A673 (cell line): Measurements from ENCODE around the gene EDAR. TPM values are rescaled to one million over a fixed set of nuclear protein-coding genes. Genes with fewer than 3 reads are reported as not detected.

Experiments used
- BruUV-seq: library from RNA; stranded (reverse); fragments of 400-500 nt; replicated peaks from 2 replicates; lab custom pipeline; 2021; lab: Mats Ljungman, UMichigan
- CTCF ChIA-PET: fragments of 300-600 bp; sonication (Branson Sonifier 250); formaldehyde crosslinking; loops from one replicate; lab custom pipeline; 2022; ENCODE audit warnings: antibody characterized with exemption; lab: Charles Lee
- POLR2A ChIA-PET: fragments of 300-600 bp; sonication (Branson Sonifier 250); formaldehyde crosslinking; loops from one replicate; lab custom pipeline; 2022; ENCODE audit warnings: antibody characterized with exemption; ENCODE audit not compliant: low non-redundant PET; lab: Charles Lee
- DNase-seq: peaks from one replicate; pipeline ENCODE4 v3.0.0-alpha.2; 2015; ENCODE audit warnings: low spot score
- H3K27ac ChIP-seq: fragments of 200-600 bp; sonication (generic); 2 replicates; pipeline ENCODE4 v1.5.1; 2016; ENCODE audit warnings: mixed run types, low read depth, mild to moderate bottlenecking, mixed read lengths, antibody characterized with exemption, low read length; ENCODE audit not compliant: poor library complexity, severe bottlenecking
- H3K27me3 ChIP-seq: fragments of 200-600 bp; sonication (generic); replicated peaks from 2 replicates; pipeline ENCODE4 v1.6.1; 2017; ENCODE audit warnings: mixed run types, low read depth, mild to moderate bottlenecking, mixed read lengths, antibody characterized with exemption, low read length; ENCODE audit not compliant: insufficient read depth, poor library complexity
- H3K36me3 ChIP-seq: fragments of 200-600 bp; sonication (generic); 2 replicates; pipeline ENCODE4 v1.6.1; 2016; ENCODE audit warnings: mixed run types, mild to moderate bottlenecking, mixed read lengths, antibody characterized with exemption, low read length; ENCODE audit not compliant: insufficient read depth, poor library complexity, severe bottlenecking
- H3K4me1 ChIP-seq: fragments of 200-600 bp; sonication (generic); 2 replicates; pipeline ENCODE4 v1.6.1; 2017; ENCODE audit warnings: mixed run types, mild to moderate bottlenecking, mixed read lengths, antibody characterized with exemption, low read length; ENCODE audit not compliant: insufficient read depth, poor library complexity, severe bottlenecking
- H3K4me3 ChIP-seq: fragments of 200-600 bp; sonication (generic); 2 replicates; pipeline ENCODE4 v1.5.1; 2016; ENCODE audit warnings: low read depth, mixed run types, mild to moderate bottlenecking, mixed read lengths, low read length; ENCODE audit not compliant: poor library complexity, severe bottlenecking
- H3K9me3 ChIP-seq: fragments of 200-600 bp; sonication (generic); 2 replicates; pipeline ENCODE4 v1.6.1; 2016; ENCODE audit warnings: mixed run types, low read depth, mild to moderate bottlenecking, mixed read lengths, antibody characterized with exemption, low read length; ENCODE audit not compliant: poor library complexity, severe bottlenecking
- CTCF ChIP-seq: fragments of 300-800, 200-600 bp; sonication (generic); conservative IDR thresholded peaks from 2 replicates; pipeline ENCODE4 v1.5.1; 2017; ENCODE audit warnings: low read depth, mild to moderate bottlenecking, antibody characterized with exemption, low read length, moderate library complexity, mixed read lengths
- EZH2 ChIP-seq: fragments of 200-600 bp; sonication (generic); IDR thresholded peaks from 2 replicates; pipeline ENCODE4 v1.6.1; 2017; ENCODE audit warnings: borderline replicate concordance, low read depth, mild to moderate bottlenecking, mixed read lengths, antibody characterized with exemption, low read length; ENCODE audit not compliant: poor library complexity, severe bottlenecking
- intact Hi-C: fragments of 100-400 bp; cut with micrococcal nuclease; formaldehyde crosslinking; loops from one replicate; pipeline ENCODE4 v1.10.0; 2022; ENCODE audit not compliant: unreplicated experiment
- total RNA-seq: library from RNA; stranded (reverse); gene quantifications from 2 replicates; pipeline ENCODE4 v1.2.3, GENCODE V29; 2021

Gene EDAR
- total RNA-seq, 1 experiment from 2014 or later, result not detected

DNA sequence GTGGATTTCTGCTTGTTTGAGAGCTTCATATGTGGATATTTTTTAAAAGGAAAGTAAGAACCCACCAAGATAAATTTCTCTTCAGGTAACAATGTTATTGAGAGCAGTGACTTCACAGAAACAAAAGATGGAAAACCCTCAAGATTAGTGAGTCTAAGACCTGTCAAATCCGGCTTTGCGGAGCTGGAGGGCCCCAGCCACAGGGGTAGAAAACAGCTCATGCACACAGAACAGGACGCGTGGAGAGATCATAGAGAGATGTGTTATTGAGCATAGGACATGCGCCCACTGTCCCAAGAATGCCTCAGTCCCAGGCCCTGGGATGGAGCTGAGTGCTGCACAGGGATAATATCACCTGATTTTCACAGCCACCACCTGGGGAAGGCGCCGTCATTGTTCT is 21.3 kb downstream of the EDAR start:
- Histone ChIP-seq H3K9me3 (no peaks in the 10 kb centered on the region), H3K36me3 (no peaks in the 10 kb centered on the region), H3K4me1 (no peaks in the 10 kb centered on the region), H3K27me3 (no peaks in the 10 kb centered on the region), H3K4me3 (no peak overlapping the region), H3K27ac (no peak overlapping the region)
- BruUV-seq, result no TSS peak
- no peak for TF ChIP-seq EZH2
- no peak for DNase-seq
- intact Hi-C loops, result no loop called here
- ChIA-PET POLR2A (no interaction called here), CTCF (no interaction called here)

- Histone ChIP-seq H3K4me3 (no peak overlapping the region), H3K27ac (no peak overlapping the region), H3K4me1 (no peaks in the 10 kb centered on the region), H3K27me3 (no peaks in the 10 kb centered on the region), H3K36me3 (no peaks in the 10 kb centered on the region), H3K9me3 (no peaks in the 10 kb centered on the region)
- TF ChIP-seq CTCF, result no peak
- POLR2A ChIA-PET, result no interaction called here
- BruUV-seq, result no TSS peak
- DNase-seq, result no peak
- CTCF ChIA-PET, result no interaction called here
- intact Hi-C loops, result no loop called here
These were observed 23.3 kb downstream of the EDAR start for GRCh38 chr2:108965540-108966289.

DNA sequence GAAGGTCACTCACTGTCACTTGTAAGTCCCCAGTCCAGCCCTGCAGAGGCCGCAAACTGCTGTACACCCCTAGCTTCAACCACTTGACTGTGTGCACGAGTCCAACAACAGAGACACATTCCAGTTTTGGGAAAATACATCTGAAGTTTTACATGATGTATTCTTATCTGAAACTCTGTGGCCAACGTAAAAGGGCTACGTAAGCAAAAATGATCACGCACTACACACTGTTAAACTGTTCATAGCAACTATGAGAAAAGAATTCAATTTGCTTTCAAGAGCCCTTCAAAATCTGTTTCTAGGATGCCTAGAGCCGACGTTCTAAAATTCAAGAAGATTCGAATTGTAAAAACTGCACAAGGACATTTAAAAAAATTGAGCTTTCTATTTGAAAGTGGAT is 26.0 kb downstream of the EDAR start:
- CTCF ChIA-PET, result no interaction called here
- no peak overlapping the region for H3K4me3 ChIP-seq
- BruUV-seq, result no TSS peak
- H3K27ac ChIP-seq, result no peak overlapping the region
- H3K9me3 ChIP-seq, result no peaks in the 10 kb centered on the region
- POLR2A ChIA-PET, result no interaction called here
- H3K4me1 ChIP-seq, result peaks cover under 1% of the 10 kb centered on the region
- TF ChIP-seq CTCF (no peak), EZH2 (no peak)
- intact Hi-C loops, result no loop called here
- no peaks in the 10 kb centered on the region for H3K27me3 ChIP-seq
- no peak for DNase-seq
- H3K36me3 ChIP-seq, result no peaks in the 10 kb centered on the region

GRCh38 chr2:108961796-108962195 is 27.2 kb downstream of the EDAR start:
- TF ChIP-seq EZH2 (no peak), CTCF (no peak)
- ChIA-PET CTCF (no interaction called here), POLR2A (no interaction called here)
- Histone ChIP-seq H3K4me1 (peaks cover 9% of the 10 kb centered on the region), H3K27ac (no peak overlapping the region), H3K4me3 (no peak overlapping the region), H3K9me3 (no peaks in the 10 kb centered on the region), H3K27me3 (no peaks in the 10 kb centered on the region), H3K36me3 (no peaks in the 10 kb centered on the region)
- intact Hi-C loops, result no loop called here
- no TSS peak for BruUV-seq
- DNase-seq, result no peak
